Heart left ventricle (tissue), 13 donors: ENCODE measurements around the gene CAPN14.

Experiments
- POLR2A ChIP-seq, 2 donors: fragments of 450-650 bp; IDR thresholded peaks; one replicate each; pipeline ENCODE4 v1.6.1; 2017; ENCODE audit warnings: antibody characterized with exemption in 2 of 2, mild to moderate bottlenecking in 2 of 2, moderate library complexity in 2 of 2
- TF ChIP-seq, protein P1 (sequence below), 12 donors: fragments of 200-600 bp; sonication (generic) in 4 of 12; IDR thresholded peaks; one replicate each; pipeline versions ENCODE4 v1.5.0 to v1.8.0; 2018 to 2022; ENCODE audit warnings: antibody characterized with exemption in 12 of 12, mild to moderate bottlenecking in 5 of 12
- donor health status: ischemic (EF 13 %, LVEDD 7.1; RV severe dilation, severe dysfunction).
- donor health status: DM: no; HTN: yes; CAD: no.
- donor health status: DM: no; HTN: no; CAD: no.
- donor health status: ischemic (EF 25% LVEDD 6.9; RV normal size, moderate dysfunction).
- donor health status: ischemic (EF 25% LVEDD 5.7; RV mildly dilated, moderate dysfunction).
- donor health status: ischemic (EF 35%, LVEDD 5.7; RV mildly dilated, moderate dysfunction).
- donor health status: nonischemic (EF 11% LVEDD 7.7; RV severe dilation, severe dysfunction).
- donor health status: DM: yes; HTN: yes; CAD: no.
- donor health status: PGD.
- donor health status: ischemic (EF 29% LVEDD 5.4; RV normal size, mild dysfunction).
- donor health status: nonischemic (EF 23%, LVEDD 6.1; RV moderate dilation, normal function).

GRCh38 chr2:31171142-31171541 lies 46.2 kb downstream of the CAPN14 start:
- TF ChIP-seq, protein P1, sequence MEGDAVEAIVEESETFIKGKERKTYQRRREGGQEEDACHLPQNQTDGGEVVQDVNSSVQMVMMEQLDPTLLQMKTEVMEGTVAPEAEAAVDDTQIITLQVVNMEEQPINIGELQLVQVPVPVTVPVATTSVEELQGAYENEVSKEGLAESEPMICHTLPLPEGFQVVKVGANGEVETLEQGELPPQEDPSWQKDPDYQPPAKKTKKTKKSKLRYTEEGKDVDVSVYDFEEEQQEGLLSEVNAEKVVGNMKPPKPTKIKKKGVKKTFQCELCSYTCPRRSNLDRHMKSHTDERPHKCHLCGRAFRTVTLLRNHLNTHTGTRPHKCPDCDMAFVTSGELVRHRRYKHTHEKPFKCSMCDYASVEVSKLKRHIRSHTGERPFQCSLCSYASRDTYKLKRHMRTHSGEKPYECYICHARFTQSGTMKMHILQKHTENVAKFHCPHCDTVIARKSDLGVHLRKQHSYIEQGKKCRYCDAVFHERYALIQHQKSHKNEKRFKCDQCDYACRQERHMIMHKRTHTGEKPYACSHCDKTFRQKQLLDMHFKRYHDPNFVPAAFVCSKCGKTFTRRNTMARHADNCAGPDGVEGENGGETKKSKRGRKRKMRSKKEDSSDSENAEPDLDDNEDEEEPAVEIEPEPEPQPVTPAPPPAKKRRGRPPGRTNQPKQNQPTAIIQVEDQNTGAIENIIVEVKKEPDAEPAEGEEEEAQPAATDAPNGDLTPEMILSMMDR (IDR thresholded peaks at IDR 0.05): no peak
- TF ChIP-seq POLR2A (IDR thresholded peaks at IDR 0.05): no peak
